ENCODE data around the gene SLC27A4. TPM values are rescaled to one million over a fixed set of nuclear protein-coding genes. Genes with fewer than 3 reads are reported as not detected.
A peak's percentile ranks its signal among the peaks of the same experiment; 100 is the strongest.

Gene SLC27A4
- total and polyA plus RNA-seq, 11 donors = 10.7 to 48.8 (median 23.2) TPM

- WGBS, 4 donors = 0 to 1% (median 1%) methylated on average over 51 to 55 of the region's 55 CpGs
- TF ChIP-seq, protein P1, sequence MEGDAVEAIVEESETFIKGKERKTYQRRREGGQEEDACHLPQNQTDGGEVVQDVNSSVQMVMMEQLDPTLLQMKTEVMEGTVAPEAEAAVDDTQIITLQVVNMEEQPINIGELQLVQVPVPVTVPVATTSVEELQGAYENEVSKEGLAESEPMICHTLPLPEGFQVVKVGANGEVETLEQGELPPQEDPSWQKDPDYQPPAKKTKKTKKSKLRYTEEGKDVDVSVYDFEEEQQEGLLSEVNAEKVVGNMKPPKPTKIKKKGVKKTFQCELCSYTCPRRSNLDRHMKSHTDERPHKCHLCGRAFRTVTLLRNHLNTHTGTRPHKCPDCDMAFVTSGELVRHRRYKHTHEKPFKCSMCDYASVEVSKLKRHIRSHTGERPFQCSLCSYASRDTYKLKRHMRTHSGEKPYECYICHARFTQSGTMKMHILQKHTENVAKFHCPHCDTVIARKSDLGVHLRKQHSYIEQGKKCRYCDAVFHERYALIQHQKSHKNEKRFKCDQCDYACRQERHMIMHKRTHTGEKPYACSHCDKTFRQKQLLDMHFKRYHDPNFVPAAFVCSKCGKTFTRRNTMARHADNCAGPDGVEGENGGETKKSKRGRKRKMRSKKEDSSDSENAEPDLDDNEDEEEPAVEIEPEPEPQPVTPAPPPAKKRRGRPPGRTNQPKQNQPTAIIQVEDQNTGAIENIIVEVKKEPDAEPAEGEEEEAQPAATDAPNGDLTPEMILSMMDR (IDR thresholded peaks at IDR 0.05) = peak in 1 of 12 donors; percentile 16
- peak in 1 of 2 donors; percentile 91 for TF ChIP-seq POLR2A (IDR thresholded peaks at IDR 0.05)
- intact Hi-C loops (cut with DNase I) = loop anchor here in 1 of 10 donors (5.0 kb wide), 1 partner anchor 41 kb away; no protein-coding TSS in a partner anchor
Observed at GRCh38 chr9:128370752-128371629, 30.7 kb downstream of the SLC27A4 start, which contains the start of gene URM1. Gene URM1, plus strand, starts transcription at chr9:128371374. Its CDS starts 7 bp downstream, at chr9:128371381.

DNA sequence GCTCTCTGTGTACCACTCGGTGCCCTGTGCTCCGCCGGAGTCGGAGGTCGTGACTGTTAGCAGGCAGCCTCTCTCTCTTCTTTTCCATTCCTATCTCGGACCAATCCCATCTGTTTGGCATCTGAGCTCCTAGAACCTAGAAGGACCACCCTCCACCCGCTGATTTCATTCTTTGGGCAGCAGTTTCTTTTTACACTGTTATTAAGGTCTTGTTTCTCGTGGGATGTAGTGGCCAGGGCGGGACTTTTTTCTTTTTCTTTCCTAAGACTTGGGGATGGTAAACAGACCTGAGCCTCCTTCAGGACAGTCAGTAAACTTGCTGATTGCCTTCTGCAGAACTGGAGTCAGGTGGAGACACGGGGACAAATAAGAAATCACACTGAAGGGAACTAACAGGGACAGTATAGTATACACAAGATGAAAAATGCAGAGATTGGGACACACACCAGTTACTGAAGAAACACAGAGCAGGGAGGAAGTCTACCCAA lies 31.3 kb downstream of the SLC27A4 start:
- H3K27me3 ChIP-seq = no peaks in the 10 kb centered on the region
- peaks cover 0 to 28% (median 10%) of the 10 kb centered on the region in 9 donors for H3K36me3 ChIP-seq
- DNase-seq (no peak), ATAC-seq (no peak)
- intact Hi-C loops (cut with DNase I) = loop anchor here in 1 of 10 donors (5.0 kb wide), 1 partner anchor 41 kb away; no protein-coding TSS in a partner anchor
- H3K27ac ChIP-seq = peak overlapping the region; percentile 89 to 98 (median 94)
- no peaks in the 10 kb centered on the region for H3K9me3 ChIP-seq
- 0 to 1% (median 1%) methylated on average over 10 of the region's 10 CpGs for WGBS, 4 donors
- H3K4me1 ChIP-seq = peaks cover 0 to 29% (median 19%) of the 10 kb centered on the region in 12 donors
- H3K4me3 ChIP-seq = peak overlapping the region; percentile 62 to 99 (median 89)
- TF ChIP-seq, protein P1 (IDR thresholded peaks at IDR 0.05) = no peak
- no peak for TF ChIP-seq POLR2A (IDR thresholded peaks at IDR 0.05)

More at GRCh38 chr9:128370752-128371629, 30.7 kb downstream of the SLC27A4 start, which contains the start of gene URM1:
- Histone ChIP-seq H3K9me3 (no peaks in the 10 kb centered on the region), H3K27me3 (no peaks in the 10 kb centered on the region), H3K36me3 (peaks cover 0 to 27% (median 10%) of the 10 kb centered on the region in 9 donors), H3K27ac (peak within 1 kb of the TSS; percentile 89 to 98 (median 94)), H3K4me1 (peaks cover 0 to 29% (median 19%) of the 10 kb centered on the region in 12 donors), H3K4me3 (peak within 1 kb of the TSS; percentile 62 to 99 (median 89))
- ATAC-seq = peak; percentile 94 to 99 (median 98)
- DNase-seq = peak; percentile 95 to 97 (median 96)

DNA sequence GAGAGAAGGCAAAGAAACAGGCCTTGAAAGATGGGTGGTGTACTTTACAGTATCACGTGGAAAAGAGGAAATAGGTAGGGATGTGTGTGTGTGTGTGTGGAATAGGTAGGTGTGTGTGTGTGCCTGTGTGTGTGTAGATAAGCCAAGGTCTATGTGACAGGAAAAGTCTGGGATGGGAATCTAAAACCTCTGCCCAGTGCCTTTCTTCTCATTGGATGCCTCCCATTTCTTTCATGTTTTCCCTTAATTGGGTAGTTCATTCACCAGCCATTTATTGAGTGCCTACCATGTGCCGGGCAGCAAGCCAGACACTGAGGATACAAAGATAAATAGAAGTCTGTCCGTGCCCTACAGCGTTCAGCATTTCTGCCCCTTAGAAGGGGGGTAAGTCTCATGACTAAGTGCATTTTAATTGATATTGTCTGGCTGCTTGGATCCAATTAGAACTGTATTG lies 31.9 kb downstream of the SLC27A4 start:
- Histone ChIP-seq H3K9me3 (no peaks in the 10 kb centered on the region), H3K36me3 (peaks cover 0 to 32% (median 13%) of the 10 kb centered on the region in 9 donors), H3K4me1 (peaks cover 0 to 29% (median 19%) of the 10 kb centered on the region in 12 donors), H3K27me3 (no peaks in the 10 kb centered on the region), H3K27ac (peak overlapping the region in 6 of 12 donors; percentile 89 to 98 (median 94)), H3K4me3 (peak overlapping the region in 10 of 12 donors; percentile 68 to 99 (median 90))
- DNase-seq = no peak
- WGBS, 4 donors = 32 to 39% (median 36%) methylated on average over 4 of the region's 4 CpGs
- TF ChIP-seq POLR2A (IDR thresholded peaks at IDR 0.05) = no peak
- TF ChIP-seq, protein P1 (IDR thresholded peaks at IDR 0.05) = no peak
- intact Hi-C loops (cut with DNase I) = loop anchor here in 1 of 10 donors (5.0 kb wide), 1 partner anchor 40 kb away; no protein-coding TSS in a partner anchor
- no peak for ATAC-seq

Data from heart left ventricle (tissue), 16 donors.